DMS79 (cell line): ENCODE data around the gene PROSER3.

Experiments used
- DNase-seq: peaks from one replicate; lab custom pipeline; 2025; lab: John Stamatoyannopoulos, UW

Gene PROSER3

GRCh38 chr19:35757749-35758608, at the start of gene PROSER3:
TSS of gene PROSER3 (plus strand) at chr19:35758176. CDS start at chr19:35758216, 40 bp downstream.
- peak; percentile 99 for DNase-seq

- no peak for DNase-seq
Measured at GRCh38 chr19:35708391-35708790, 49.6 kb upstream of the PROSER3 start.

GRCh38 chr19:35710784-35711723, 46.9 kb upstream of the PROSER3 start:
- no peak for DNase-seq

- DNase-seq: no peak
Measured at GRCh38 chr19:35712567-35713505, 45.1 kb upstream of the PROSER3 start.

- no peak for DNase-seq
Measured at GRCh38 chr19:35713506-35713850, 44.5 kb upstream of the PROSER3 start.

- no peak for DNase-seq
Measured at GRCh38 chr19:35713904-35714495, 44.0 kb upstream of the PROSER3 start.

- DNase-seq: no peak
Measured at GRCh38 chr19:35714601-35715354, 43.2 kb upstream of the PROSER3 start.

GRCh38 chr19:35715355-35715809, 42.6 kb upstream of the PROSER3 start:
- no peak for DNase-seq

- peak; percentile 52 for DNase-seq
Measured at GRCh38 chr19:35715981-35716800, 41.8 kb upstream of the PROSER3 start.

- DNase-seq: peak; percentile 93
Measured at GRCh38 chr19:35716801-35717664, 40.9 kb upstream of the PROSER3 start.

- DNase-seq: no peak
Measured at GRCh38 chr19:35717665-35718344, 40.2 kb upstream of the PROSER3 start, which contains the start of gene KMT2B. TSS of gene KMT2B (plus strand) at chr19:35718003. CDS start at chr19:35718019, 16 bp downstream.

GRCh38 chr19:35718345-35719041, 39.5 kb upstream of the PROSER3 start:
- DNase-seq: no peak

- DNase-seq: no peak
Measured at GRCh38 chr19:35719402-35720162, 38.4 kb upstream of the PROSER3 start.

- DNase-seq: no peak
Measured at GRCh38 chr19:35720163-35720524, 37.8 kb upstream of the PROSER3 start.

- no peak for DNase-seq
Measured at GRCh38 chr19:35720648-35721047, 37.3 kb upstream of the PROSER3 start.

- DNase-seq: no peak
Measured at GRCh38 chr19:35721374-35721773, 36.6 kb upstream of the PROSER3 start.

- DNase-seq: no peak
Measured at GRCh38 chr19:35722461-35722860, 35.5 kb upstream of the PROSER3 start.
